Thoracic aorta (tissue), 2 donors: Measurements from ENCODE around the gene NKAIN1. TPM values are rescaled to one million over a fixed set of nuclear protein-coding genes. Genes with fewer than 3 reads are reported as not detected.

Source experiments
- ATAC-seq: fragments of 150-250 bp; one replicate; pipeline ENCODE4 v1.8.0; 2017; ENCODE audit warnings: low read depth; ENCODE audit not compliant: insufficient number of reproducible peaks, low FRiP score
- DNase-seq: peaks from one replicate; pipeline ENCODE4 v3.0.0-alpha.2; 2020; ENCODE audit warnings: low spot score
- H3K27ac ChIP-seq, 2 donors: fragments of 200-600 bp; sonication (generic); 1 replicate in 1 of 2; 2 replicates in 1 of 2; pipeline ENCODE4 v1.5.1; 2016; ENCODE audit warnings: mild to moderate bottlenecking in 2 of 2, moderate library complexity in 2 of 2
- H3K27me3 ChIP-seq: fragments of 200-600 bp; sonication (generic); replicated peaks from 2 replicates; pipeline ENCODE4 v1.6.0; 2016; ENCODE audit warnings: mild to moderate bottlenecking; ENCODE audit not compliant: insufficient read depth
- H3K36me3 ChIP-seq: fragments of 200-600 bp; sonication (generic); one replicate; pipeline ENCODE4 v1.5.1; 2016
- H3K4me1 ChIP-seq, 2 donors: fragments of 200-600 bp; sonication (generic); 1 replicate in 1 of 2; 2 replicates in 1 of 2; pipeline versions ENCODE4 v1.5.1 to v1.6.0; 2016; ENCODE audit warnings: low read depth in 2 of 2, mild to moderate bottlenecking in 1 of 2; ENCODE audit not compliant: control insufficient read depth in 1 of 2
- H3K4me3 ChIP-seq: fragments of 200-600 bp; sonication (generic); 2 replicates; pipeline ENCODE4 v1.5.1; 2016; ENCODE audit warnings: mild to moderate bottlenecking
- H3K9me3 ChIP-seq: fragments of 200-600 bp; sonication (generic); 2 replicates; pipeline ENCODE4 v1.5.1; 2016
- total RNA-seq, 2 donors: library from RNA; depleted of rRNA; stranded (reverse); fragments of >200 nt; gene quantifications; one replicate each; pipeline versions ENCODE4 v1.1.0 to v1.2.3, GENCODE V29; 2016
- TF ChIP-seq, protein P1 (sequence below): fragments of 200-600 bp; sonication (generic); IDR thresholded peaks from one replicate; pipeline ENCODE4 v1.5.1; 2019; ENCODE audit warnings: antibody characterized with exemption

NKAIN1 gene
- total RNA-seq, 2 donors from 2014 or later = not detected

- Histone ChIP-seq H3K4me3 (no peak overlapping the region), H3K27ac (no peak overlapping the region), H3K4me1 (no peaks in the 10 kb centered on the region), H3K9me3 (no peaks in the 10 kb centered on the region), H3K36me3 (no peaks in the 10 kb centered on the region), H3K27me3 (no peaks in the 10 kb centered on the region)
- TF ChIP-seq, protein P1, sequence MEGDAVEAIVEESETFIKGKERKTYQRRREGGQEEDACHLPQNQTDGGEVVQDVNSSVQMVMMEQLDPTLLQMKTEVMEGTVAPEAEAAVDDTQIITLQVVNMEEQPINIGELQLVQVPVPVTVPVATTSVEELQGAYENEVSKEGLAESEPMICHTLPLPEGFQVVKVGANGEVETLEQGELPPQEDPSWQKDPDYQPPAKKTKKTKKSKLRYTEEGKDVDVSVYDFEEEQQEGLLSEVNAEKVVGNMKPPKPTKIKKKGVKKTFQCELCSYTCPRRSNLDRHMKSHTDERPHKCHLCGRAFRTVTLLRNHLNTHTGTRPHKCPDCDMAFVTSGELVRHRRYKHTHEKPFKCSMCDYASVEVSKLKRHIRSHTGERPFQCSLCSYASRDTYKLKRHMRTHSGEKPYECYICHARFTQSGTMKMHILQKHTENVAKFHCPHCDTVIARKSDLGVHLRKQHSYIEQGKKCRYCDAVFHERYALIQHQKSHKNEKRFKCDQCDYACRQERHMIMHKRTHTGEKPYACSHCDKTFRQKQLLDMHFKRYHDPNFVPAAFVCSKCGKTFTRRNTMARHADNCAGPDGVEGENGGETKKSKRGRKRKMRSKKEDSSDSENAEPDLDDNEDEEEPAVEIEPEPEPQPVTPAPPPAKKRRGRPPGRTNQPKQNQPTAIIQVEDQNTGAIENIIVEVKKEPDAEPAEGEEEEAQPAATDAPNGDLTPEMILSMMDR = no peak
- no peak for ATAC-seq
- no peak for DNase-seq
These were observed 48.4 kb downstream of the NKAIN1 start for GRCh38 chr1:31191281-31191680.

DNA sequence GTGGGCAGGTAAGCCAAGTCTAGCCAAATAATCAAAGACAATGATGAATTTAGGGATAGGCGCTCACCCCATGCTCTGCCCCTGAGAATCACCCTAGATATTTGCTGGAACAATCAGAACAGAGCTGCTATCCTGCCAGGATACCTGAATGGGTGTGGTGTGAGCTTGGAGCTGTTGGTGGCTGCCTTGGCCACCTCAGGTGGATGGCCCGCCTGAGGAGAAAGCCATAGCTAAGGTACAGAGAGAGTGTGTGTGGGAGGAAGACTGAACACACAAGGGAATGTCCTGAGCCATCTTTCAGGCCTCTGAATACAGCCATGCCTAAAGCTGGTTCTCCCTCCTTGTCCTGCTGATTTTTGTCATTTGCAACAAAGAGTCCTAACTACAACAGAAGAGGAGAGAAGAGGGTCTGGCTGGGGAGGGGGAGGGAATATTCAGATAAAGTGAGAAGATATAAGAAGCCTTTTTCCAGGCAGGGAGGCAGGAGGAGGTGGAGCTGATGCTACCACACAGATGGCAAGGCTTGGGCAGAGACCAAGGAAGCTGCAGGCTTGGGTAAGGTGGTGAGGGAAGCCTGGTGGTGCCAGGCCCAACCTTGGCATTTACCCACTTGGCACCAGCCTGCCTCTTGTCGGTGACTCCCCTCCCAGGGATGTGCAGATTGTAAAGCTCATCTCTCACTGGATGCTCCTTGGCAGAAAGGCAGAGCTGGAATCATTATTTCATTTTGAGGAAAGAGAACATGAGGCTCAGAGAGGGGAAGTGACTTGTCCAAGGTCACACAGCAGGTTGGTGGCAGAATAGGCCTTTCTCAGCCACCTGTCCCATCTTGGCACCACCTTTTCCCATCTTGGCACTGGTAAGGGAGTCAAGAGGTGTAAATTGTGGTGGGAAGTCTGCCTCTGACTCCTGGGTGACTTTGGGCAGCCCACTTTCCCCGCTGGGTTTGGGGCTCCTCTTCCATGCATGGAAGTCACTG lies 49.7 kb downstream of the NKAIN1 start:
- Histone ChIP-seq H3K4me3 (no peak overlapping the region), H3K36me3 (no peaks in the 10 kb centered on the region), H3K9me3 (no peaks in the 10 kb centered on the region), H3K4me1 (no peaks in the 10 kb centered on the region), H3K27ac (no peak overlapping the region), H3K27me3 (no peaks in the 10 kb centered on the region)
- TF ChIP-seq, protein P1 = no peak
- ATAC-seq (no peak), DNase-seq (no peak)

GRCh38 chr1:31183927-31184554 lies 55.6 kb downstream of the NKAIN1 start:
- DNase-seq (no peak), ATAC-seq (no peak)
- H3K36me3 ChIP-seq = no peaks in the 10 kb centered on the region
- H3K27ac ChIP-seq = no peak overlapping the region
- TF ChIP-seq, protein P1 = peak; percentile 68
- H3K27me3 ChIP-seq = peaks cover 5% of the 10 kb centered on the region
- no peaks in the 10 kb centered on the region for H3K9me3 ChIP-seq
- H3K4me3 ChIP-seq = no peak overlapping the region
- H3K4me1 ChIP-seq = peaks cover 5 to 11% of the 10 kb centered on the region in 2 donors

- Histone ChIP-seq H3K9me3 (no peaks in the 10 kb centered on the region), H3K36me3 (no peaks in the 10 kb centered on the region), H3K27me3 (peaks cover 5% of the 10 kb centered on the region), H3K4me3 (no peak overlapping the region), H3K27ac (no peak overlapping the region), H3K4me1 (peaks cover 5 to 11% of the 10 kb centered on the region in 2 donors)
- TF ChIP-seq, protein P1 = no peak
- DNase-seq = no peak
- ATAC-seq = no peak
These were observed 56.6 kb downstream of the NKAIN1 start for GRCh38 chr1:31183126-31183525.

- no peaks in the 10 kb centered on the region for H3K36me3 ChIP-seq
- no peaks in the 10 kb centered on the region for H3K9me3 ChIP-seq
- H3K4me3 ChIP-seq = peak overlapping the region; percentile 48
- H3K27me3 ChIP-seq = peaks cover 5% of the 10 kb centered on the region
- ATAC-seq (peak; percentile 47), DNase-seq (peak; percentile 40)
- no peak overlapping the region for H3K27ac ChIP-seq
- TF ChIP-seq, protein P1 = no peak
- peaks cover 5 to 11% of the 10 kb centered on the region in 2 donors for H3K4me1 ChIP-seq
These were observed 57.3 kb downstream of the NKAIN1 start for GRCh38 chr1:31182352-31182751.
